ENCODE measurements around the gene CRNKL1.

CRNKL1 gene

GRCh38 chr20:20079102-20079784, 27.0 kb upstream of the CRNKL1 start:
- DNase-seq (ENCODE audit: extremely low spot score) = no peak
- ChIA-PET CTCF (interaction anchor here (1.0 kb wide), 1 partner anchor 159 kb away, joined by 6 read pairs; no protein-coding TSS in a partner anchor), POLR2A (no interaction called here)
- TF ChIP-seq, protein P1, sequence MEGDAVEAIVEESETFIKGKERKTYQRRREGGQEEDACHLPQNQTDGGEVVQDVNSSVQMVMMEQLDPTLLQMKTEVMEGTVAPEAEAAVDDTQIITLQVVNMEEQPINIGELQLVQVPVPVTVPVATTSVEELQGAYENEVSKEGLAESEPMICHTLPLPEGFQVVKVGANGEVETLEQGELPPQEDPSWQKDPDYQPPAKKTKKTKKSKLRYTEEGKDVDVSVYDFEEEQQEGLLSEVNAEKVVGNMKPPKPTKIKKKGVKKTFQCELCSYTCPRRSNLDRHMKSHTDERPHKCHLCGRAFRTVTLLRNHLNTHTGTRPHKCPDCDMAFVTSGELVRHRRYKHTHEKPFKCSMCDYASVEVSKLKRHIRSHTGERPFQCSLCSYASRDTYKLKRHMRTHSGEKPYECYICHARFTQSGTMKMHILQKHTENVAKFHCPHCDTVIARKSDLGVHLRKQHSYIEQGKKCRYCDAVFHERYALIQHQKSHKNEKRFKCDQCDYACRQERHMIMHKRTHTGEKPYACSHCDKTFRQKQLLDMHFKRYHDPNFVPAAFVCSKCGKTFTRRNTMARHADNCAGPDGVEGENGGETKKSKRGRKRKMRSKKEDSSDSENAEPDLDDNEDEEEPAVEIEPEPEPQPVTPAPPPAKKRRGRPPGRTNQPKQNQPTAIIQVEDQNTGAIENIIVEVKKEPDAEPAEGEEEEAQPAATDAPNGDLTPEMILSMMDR (IDR thresholded peaks at IDR 0.05; ENCODE audit: control extremely low read depth, extremely low read depth, low read depth, missing control alignments) = no peak

DNA sequence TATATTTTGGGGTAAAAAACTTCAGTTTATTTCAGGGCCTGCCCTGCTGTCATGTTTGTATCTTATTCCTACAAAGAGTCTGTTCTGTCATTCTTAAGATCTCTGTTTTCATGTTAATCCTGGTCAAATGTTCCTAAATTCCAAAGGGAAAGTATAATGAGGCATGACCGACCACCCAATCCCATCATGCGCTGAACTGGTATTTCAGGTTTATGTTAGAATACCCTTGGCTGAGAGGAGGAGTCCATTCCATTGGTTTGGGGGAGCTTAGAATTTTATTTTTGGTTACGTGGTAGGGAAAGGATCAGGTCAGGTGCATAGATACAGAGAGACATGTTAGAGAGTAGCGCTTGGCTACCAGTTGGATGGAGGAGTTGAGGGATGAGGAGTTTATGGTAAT, 25.8 kb upstream of the CRNKL1 start:
- ChIA-PET CTCF (interaction anchor here (1.2 kb wide), 1 partner anchor 160 kb away, joined by 3 read pairs; no protein-coding TSS in a partner anchor), POLR2A (no interaction called here)
- no peak for DNase-seq (ENCODE audit: extremely low spot score)
- TF ChIP-seq, protein P1 (IDR thresholded peaks at IDR 0.05; ENCODE audit: control extremely low read depth, extremely low read depth, low read depth, missing control alignments) = no peak

- no peak for DNase-seq (ENCODE audit: extremely low spot score)
- TF ChIP-seq, protein P1 (IDR thresholded peaks at IDR 0.05; ENCODE audit: control extremely low read depth, extremely low read depth, low read depth, missing control alignments) = no peak
- ChIA-PET POLR2A (no interaction called here), CTCF (interaction anchor here (1.3 to 5.8 kb wide), 2 partner anchors 7 to 517 kb away, joined by 3 to 23 read pairs; no protein-coding TSS in a partner anchor)
Measured at GRCh38 chr20:20076297-20077065, 24.2 kb upstream of the CRNKL1 start.

DNA sequence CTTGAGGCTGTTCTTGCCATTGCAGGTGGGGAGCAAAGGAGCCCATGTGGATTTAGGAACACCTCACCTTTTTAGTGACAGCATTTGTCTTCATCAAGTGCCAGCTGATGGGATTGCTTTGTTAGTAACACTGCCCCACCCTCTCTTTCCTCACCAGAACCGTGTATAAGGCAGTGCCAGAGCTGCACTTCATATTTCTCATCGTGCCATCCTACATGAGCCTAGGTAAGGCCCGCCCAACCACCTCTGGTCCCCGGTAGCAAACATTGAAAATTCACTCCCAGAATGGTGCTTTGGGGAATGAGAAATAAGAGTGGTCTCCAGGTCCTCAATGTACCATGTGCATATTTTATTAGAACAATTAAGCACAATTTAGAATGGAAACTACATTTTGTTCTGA, 22.8 kb upstream of the CRNKL1 start:
- ChIA-PET POLR2A (no interaction called here), CTCF (interaction anchor here (5.8 kb wide), 1 partner anchor 9 kb away, joined by 23 read pairs; no protein-coding TSS in a partner anchor)
- no peak for DNase-seq (ENCODE audit: extremely low spot score)
- TF ChIP-seq, protein P1 (IDR thresholded peaks at IDR 0.05; ENCODE audit: control extremely low read depth, extremely low read depth, low read depth, missing control alignments) = no peak

DNA sequence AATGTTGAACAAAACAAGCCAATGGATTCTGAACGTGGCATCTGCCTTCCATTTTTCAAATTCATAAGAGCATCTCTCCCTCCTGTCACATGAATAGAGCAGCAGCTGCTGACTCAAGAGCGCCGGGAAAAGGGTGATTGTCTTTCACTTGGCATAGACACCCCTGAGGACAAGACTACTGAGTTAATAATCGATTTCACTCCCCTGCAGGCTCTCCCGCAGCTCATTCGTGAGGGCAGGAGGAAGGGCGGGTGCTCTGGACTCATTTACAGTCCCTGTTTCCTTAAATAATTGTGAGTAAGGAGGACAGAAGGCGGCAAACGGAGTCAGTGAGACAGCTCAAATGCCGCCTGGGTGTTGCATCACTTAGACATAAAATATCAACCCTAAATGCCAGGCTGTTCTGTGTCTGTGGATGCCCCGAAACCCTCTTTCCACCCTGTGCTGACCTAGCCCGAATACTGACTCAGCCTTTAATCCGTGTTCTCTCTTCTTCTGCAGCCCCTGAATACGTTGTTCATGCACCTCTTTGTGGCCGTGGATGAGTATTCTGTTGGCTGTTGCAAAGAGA, 21.6 kb upstream of the CRNKL1 start:
- ChIA-PET CTCF (interaction anchor here (1.5 to 5.8 kb wide), 2 partner anchors 10 to 166 kb away, joined by 5 to 23 read pairs; no protein-coding TSS in a partner anchor), POLR2A (no interaction called here)
- TF ChIP-seq, protein P1 (IDR thresholded peaks at IDR 0.05; ENCODE audit: control extremely low read depth, extremely low read depth, low read depth, missing control alignments) = no peak
- DNase-seq (ENCODE audit: extremely low spot score) = no peak

Measured in GM10248 (cell line).